ENCODE data around the gene MESD. TPM values are rescaled to one million over a fixed set of nuclear protein-coding genes. Genes with fewer than 3 reads are reported as not detected.

MESD gene
- total and polyA plus RNA-seq, 9 of the 15 experiments (the other 6 are each of a cell fraction or from before 2014, with no cell fraction given), result 11.3 to 39.7 (median 22.8) TPM

DNA sequence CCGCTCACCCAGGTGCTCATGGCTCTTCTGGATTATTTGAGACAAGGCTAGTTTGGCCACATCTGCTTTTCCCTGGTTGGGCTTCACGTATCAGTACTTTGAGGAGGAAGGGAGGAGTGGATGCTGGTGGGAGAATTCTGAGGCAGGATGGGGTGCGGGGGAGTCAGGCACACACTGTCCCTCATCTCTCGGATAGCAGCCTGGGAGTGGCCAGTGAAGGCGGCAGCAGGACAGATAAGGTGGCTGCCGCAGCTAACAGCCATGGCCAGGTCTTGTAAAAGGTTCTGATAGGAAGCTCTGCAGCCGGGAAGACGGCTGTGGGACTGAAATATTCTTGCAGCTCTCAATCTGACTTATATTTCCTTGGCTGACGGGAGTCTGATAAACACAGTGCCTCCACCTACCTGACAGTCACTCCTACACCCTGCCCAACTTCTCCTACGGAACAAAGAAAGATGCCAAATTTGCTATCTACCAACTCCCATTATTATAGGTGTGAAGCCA, 87.3 kb downstream of the MESD start (continued):
- TF ChIP-seq ZNF175 (CRISPR knock-in tag; IDR thresholded peaks at IDR 0.05; ENCODE audit: low read depth) (no peak), RBM39 (optimal IDR thresholded peaks at IDR 0.05; ENCODE audit: low read depth, low read length) (no peak), DNMT1 (IDR thresholded peaks at IDR 0.05) (no peak), ZNF146 (CRISPR knock-in tag; IDR thresholded peaks at IDR 0.05; ENCODE audit: unreplicated experiment) (no peak), ETS2 (tag; IDR thresholded peaks at IDR 0.05; ENCODE audit: borderline replicate concordance, poor library complexity, severe bottlenecking) (no peak), HEY1 (CRISPR knock-in tag; IDR thresholded peaks at IDR 0.05; ENCODE audit: borderline replicate concordance) (no peak), XRCC3 (IDR thresholded peaks at IDR 0.05) (no peak), SMARCA5 (IDR thresholded peaks at IDR 0.05) (no peak), LCOR (CRISPR knock-in tag; IDR thresholded peaks at IDR 0.05) (no peak), ELF2 (CRISPR knock-in tag; IDR thresholded peaks at IDR 0.05) (no peak), ZNF766 (CRISPR knock-in tag; conservative IDR thresholded peaks at IDR 0.05) (no peak), ZNF263 (CRISPR knock-in tag; IDR thresholded peaks at IDR 0.05; ENCODE audit: borderline replicate concordance) (peak; percentile 74), RBM25 (IDR thresholded peaks at IDR 0.05; ENCODE audit: low read depth, low read length, severe bottlenecking) (no peak), ZC3H8 (IDR thresholded peaks at IDR 0.05) (no peak), ZNF639 (CRISPR knock-in tag; conservative IDR thresholded peaks at IDR 0.05 in 1 of 2, IDR thresholded peaks at IDR 0.05 in 1 of 2) (no peak), FOXK2 (conservative IDR thresholded peaks at IDR 0.05 in 1 of 2, IDR thresholded peaks at IDR 0.05 in 1 of 2; ENCODE audit: low read depth in 2 of 2) (no peak)
- TF ChIP-seq, protein P1, sequence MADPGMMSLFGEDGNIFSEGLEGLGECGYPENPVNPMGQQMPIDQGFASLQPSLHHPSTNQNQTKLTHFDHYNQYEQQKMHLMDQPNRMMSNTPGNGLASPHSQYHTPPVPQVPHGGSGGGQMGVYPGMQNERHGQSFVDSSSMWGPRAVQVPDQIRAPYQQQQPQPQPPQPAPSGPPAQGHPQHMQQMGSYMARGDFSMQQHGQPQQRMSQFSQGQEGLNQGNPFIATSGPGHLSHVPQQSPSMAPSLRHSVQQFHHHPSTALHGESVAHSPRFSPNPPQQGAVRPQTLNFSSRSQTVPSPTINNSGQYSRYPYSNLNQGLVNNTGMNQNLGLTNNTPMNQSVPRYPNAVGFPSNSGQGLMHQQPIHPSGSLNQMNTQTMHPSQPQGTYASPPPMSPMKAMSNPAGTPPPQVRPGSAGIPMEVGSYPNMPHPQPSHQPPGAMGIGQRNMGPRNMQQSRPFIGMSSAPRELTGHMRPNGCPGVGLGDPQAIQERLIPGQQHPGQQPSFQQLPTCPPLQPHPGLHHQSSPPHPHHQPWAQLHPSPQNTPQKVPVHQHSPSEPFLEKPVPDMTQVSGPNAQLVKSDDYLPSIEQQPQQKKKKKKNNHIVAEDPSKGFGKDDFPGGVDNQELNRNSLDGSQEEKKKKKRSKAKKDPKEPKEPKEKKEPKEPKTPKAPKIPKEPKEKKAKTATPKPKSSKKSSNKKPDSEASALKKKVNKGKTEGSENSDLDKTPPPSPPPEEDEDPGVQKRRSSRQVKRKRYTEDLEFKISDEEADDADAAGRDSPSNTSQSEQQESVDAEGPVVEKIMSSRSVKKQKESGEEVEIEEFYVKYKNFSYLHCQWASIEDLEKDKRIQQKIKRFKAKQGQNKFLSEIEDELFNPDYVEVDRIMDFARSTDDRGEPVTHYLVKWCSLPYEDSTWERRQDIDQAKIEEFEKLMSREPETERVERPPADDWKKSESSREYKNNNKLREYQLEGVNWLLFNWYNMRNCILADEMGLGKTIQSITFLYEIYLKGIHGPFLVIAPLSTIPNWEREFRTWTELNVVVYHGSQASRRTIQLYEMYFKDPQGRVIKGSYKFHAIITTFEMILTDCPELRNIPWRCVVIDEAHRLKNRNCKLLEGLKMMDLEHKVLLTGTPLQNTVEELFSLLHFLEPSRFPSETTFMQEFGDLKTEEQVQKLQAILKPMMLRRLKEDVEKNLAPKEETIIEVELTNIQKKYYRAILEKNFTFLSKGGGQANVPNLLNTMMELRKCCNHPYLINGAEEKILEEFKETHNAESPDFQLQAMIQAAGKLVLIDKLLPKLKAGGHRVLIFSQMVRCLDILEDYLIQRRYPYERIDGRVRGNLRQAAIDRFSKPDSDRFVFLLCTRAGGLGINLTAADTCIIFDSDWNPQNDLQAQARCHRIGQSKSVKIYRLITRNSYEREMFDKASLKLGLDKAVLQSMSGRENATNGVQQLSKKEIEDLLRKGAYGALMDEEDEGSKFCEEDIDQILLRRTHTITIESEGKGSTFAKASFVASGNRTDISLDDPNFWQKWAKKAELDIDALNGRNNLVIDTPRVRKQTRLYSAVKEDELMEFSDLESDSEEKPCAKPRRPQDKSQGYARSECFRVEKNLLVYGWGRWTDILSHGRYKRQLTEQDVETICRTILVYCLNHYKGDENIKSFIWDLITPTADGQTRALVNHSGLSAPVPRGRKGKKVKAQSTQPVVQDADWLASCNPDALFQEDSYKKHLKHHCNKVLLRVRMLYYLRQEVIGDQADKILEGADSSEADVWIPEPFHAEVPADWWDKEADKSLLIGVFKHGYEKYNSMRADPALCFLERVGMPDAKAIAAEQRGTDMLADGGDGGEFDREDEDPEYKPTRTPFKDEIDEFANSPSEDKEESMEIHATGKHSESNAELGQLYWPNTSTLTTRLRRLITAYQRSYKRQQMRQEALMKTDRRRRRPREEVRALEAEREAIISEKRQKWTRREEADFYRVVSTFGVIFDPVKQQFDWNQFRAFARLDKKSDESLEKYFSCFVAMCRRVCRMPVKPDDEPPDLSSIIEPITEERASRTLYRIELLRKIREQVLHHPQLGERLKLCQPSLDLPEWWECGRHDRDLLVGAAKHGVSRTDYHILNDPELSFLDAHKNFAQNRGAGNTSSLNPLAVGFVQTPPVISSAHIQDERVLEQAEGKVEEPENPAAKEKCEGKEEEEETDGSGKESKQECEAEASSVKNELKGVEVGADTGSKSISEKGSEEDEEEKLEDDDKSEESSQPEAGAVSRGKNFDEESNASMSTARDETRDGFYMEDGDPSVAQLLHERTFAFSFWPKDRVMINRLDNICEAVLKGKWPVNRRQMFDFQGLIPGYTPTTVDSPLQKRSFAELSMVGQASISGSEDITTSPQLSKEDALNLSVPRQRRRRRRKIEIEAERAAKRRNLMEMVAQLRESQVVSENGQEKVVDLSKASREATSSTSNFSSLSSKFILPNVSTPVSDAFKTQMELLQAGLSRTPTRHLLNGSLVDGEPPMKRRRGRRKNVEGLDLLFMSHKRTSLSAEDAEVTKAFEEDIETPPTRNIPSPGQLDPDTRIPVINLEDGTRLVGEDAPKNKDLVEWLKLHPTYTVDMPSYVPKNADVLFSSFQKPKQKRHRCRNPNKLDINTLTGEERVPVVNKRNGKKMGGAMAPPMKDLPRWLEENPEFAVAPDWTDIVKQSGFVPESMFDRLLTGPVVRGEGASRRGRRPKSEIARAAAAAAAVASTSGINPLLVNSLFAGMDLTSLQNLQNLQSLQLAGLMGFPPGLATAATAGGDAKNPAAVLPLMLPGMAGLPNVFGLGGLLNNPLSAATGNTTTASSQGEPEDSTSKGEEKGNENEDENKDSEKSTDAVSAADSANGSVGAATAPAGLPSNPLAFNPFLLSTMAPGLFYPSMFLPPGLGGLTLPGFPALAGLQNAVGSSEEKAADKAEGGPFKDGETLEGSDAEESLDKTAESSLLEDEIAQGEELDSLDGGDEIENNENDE (IDR thresholded peaks at IDR 0.05; ENCODE audit: low read depth, low read length), result no peak
